ENCODE measurements around the gene SLC27A5.
"Not testable (repeated sequence)": the region's sequence is repeated elsewhere in the genome, so short reads cannot be mapped to it uniquely, and the experiment has no call there.

Gene SLC27A5

GRCh38 chr19:58498316-58499020, 13.3 kb downstream of the SLC27A5 start:
- TF ChIP-seq CTCF (IDR thresholded peaks at IDR 0.05) = no peak
- Histone ChIP-seq H3K27me3 (ENCODE audit: control insufficient read depth, insufficient read depth, low read length) (no peaks in the 10 kb centered on the region), H3K9ac (no peak overlapping the region)

GRCh38 chr19:58497634-58498170, 14.1 kb downstream of the SLC27A5 start:
- Histone ChIP-seq H3K36me3 (ENCODE audit: control insufficient read depth, insufficient read depth, low read length) (no peaks in the 10 kb centered on the region), H3K79me2 (no peaks in the 10 kb centered on the region), H3K4me2 (ENCODE audit: low read length) (no peak overlapping the region), H3K4me3 (ENCODE audit: low read depth, low read length) (no peak overlapping the region), H2AFZ (no peak overlapping the region), H3K9ac (no peak overlapping the region), H3K4me1 (peaks cover 11% of the 10 kb centered on the region), H3K27ac (peak overlapping the region; percentile 66), H3K27me3 (ENCODE audit: control insufficient read depth, insufficient read depth, low read length) (no peaks in the 10 kb centered on the region), H3K9me3 (ENCODE audit: control insufficient read depth, low read length) (no peaks in the 10 kb centered on the region)
- no peak for TF ChIP-seq CTCF (IDR thresholded peaks at IDR 0.05)

More at GRCh38 chr19:58498316-58499020, 13.3 kb downstream of the SLC27A5 start:
- no peaks in the 10 kb centered on the region for H3K36me3 ChIP-seq (ENCODE audit: control insufficient read depth, insufficient read depth, low read length)
- H3K9me3 ChIP-seq (ENCODE audit: control insufficient read depth, low read length) = no peaks in the 10 kb centered on the region
- H3K4me1 ChIP-seq = peaks cover 11% of the 10 kb centered on the region
- peak overlapping the region; percentile 88 for H2AFZ ChIP-seq
- H3K4me3 ChIP-seq (ENCODE audit: low read depth, low read length) = peak overlapping the region; percentile 64
- H3K79me2 ChIP-seq = no peaks in the 10 kb centered on the region
- H3K27ac ChIP-seq = peak overlapping the region; percentile 66
- H3K4me2 ChIP-seq (ENCODE audit: low read length) = peak overlapping the region; percentile 88

GRCh38 chr19:58492265-58492664, 19.5 kb downstream of the SLC27A5 start:
- TF ChIP-seq CTCF (IDR thresholded peaks at IDR 0.05) = no peak
- Histone ChIP-seq H3K9ac (no peak overlapping the region), H3K4me3 (ENCODE audit: low read depth, low read length) (no peak overlapping the region), H3K4me1 (no peaks in the 10 kb centered on the region), H3K79me2 (no peaks in the 10 kb centered on the region), H3K9me3 (ENCODE audit: control insufficient read depth, low read length) (no peaks in the 10 kb centered on the region), H3K27me3 (ENCODE audit: control insufficient read depth, insufficient read depth, low read length) (no peaks in the 10 kb centered on the region), H3K36me3 (ENCODE audit: control insufficient read depth, insufficient read depth, low read length) (no peaks in the 10 kb centered on the region), H2AFZ (no peak overlapping the region), H3K27ac (no peak overlapping the region), H3K4me2 (ENCODE audit: low read length) (no peak overlapping the region)

GRCh38 chr19:58491393-58491792, 20.4 kb downstream of the SLC27A5 start:
- no peaks in the 10 kb centered on the region for H3K4me1 ChIP-seq
- no peak overlapping the region for H3K4me3 ChIP-seq (ENCODE audit: low read depth, low read length)
- H3K27me3 ChIP-seq (ENCODE audit: control insufficient read depth, insufficient read depth, low read length) = no peaks in the 10 kb centered on the region
- H3K4me2 ChIP-seq (ENCODE audit: low read length) = no peak overlapping the region
- H3K79me2 ChIP-seq = no peaks in the 10 kb centered on the region
- no peak overlapping the region for H2AFZ ChIP-seq
- no peak overlapping the region for H3K9ac ChIP-seq
- no peak for TF ChIP-seq CTCF (IDR thresholded peaks at IDR 0.05)
- no peaks in the 10 kb centered on the region for H3K36me3 ChIP-seq (ENCODE audit: control insufficient read depth, insufficient read depth, low read length)
- H3K9me3 ChIP-seq (ENCODE audit: control insufficient read depth, low read length) = no peaks in the 10 kb centered on the region
- H3K27ac ChIP-seq = no peak overlapping the region

- not testable (repeated sequence) for H3K36me3 ChIP-seq (ENCODE audit: control insufficient read depth, insufficient read depth, low read length); H3K4me3 ChIP-seq (ENCODE audit: low read depth, low read length); H3K27ac ChIP-seq; H2AFZ ChIP-seq; H3K9ac ChIP-seq; H3K4me2 ChIP-seq (ENCODE audit: low read length); H3K4me1 ChIP-seq; H3K27me3 ChIP-seq (ENCODE audit: control insufficient read depth, insufficient read depth, low read length); H3K79me2 ChIP-seq; H3K9me3 ChIP-seq (ENCODE audit: control insufficient read depth, low read length)
Observed at GRCh38 chr19:58484349-58484748, 27.4 kb downstream of the SLC27A5 start.
